GM12878 (cell line): ENCODE data around the gene TRIM46. TPM values are rescaled to one million over a fixed set of nuclear protein-coding genes. Genes with fewer than 3 reads are reported as not detected.
"Not testable (repeated sequence)": the region's sequence is repeated elsewhere in the genome, so short reads cannot be mapped to it uniquely, and the experiment has no call there.

ENCODE experiments used
- ATAC-seq: fragments of 200-7000 bp; cut with Tn5 transposase; 3 replicates; pipeline ENCODE4 v1.9.1; 2020; ENCODE audit warnings: mild to moderate bottlenecking, moderate library complexity
- BruUV-seq: library from RNA; stranded (reverse); fragments of 400-500 nt; replicated peaks from 2 replicates; lab custom pipeline; 2021; lab: Mats Ljungman, UMichigan
- CTCF ChIA-PET: fragments of 300-600 bp; sonication (Branson Sonifier 250); formaldehyde crosslinking; extraction: SDS; loops from one replicate; lab custom pipeline; 2021; ENCODE audit warnings: inconsistent platforms; lab: Yijun Ruan, JAX
- POLR2A ChIA-PET: fragments of 350-600 bp; formaldehyde crosslinking; extraction: SDS; loops from one replicate; lab custom pipeline; 2021; ENCODE audit warnings: inconsistent platforms; lab: Charles Lee
- RAD21 ChIA-PET: fragments of 300-600 bp; sonication (Branson Sonifier 250); formaldehyde crosslinking; loops from one replicate; lab custom pipeline; 2023; ENCODE audit warnings: antibody characterized with exemption; ENCODE audit not compliant: unreplicated experiment; lab: Charles Lee
- SMC1A ChIA-PET: fragments of 300-600 bp; sonication (Branson Sonifier 250); formaldehyde crosslinking; loops from one replicate; lab custom pipeline; 2023; ENCODE audit not compliant: unreplicated experiment, uncharacterized antibody; lab: Charles Lee
- DNase-seq: peaks from one replicate; pipeline ENCODE4 v3.0.0-alpha.2; 2011; ENCODE audit warnings: low read depth, low spot score
- FAIRE-seq: peaks from 3 replicates; lab custom pipeline; 2011; peaks lifted over from hg19 to GRCh38; lab: Jason Lieb, UNC
- H2AFZ ChIP-seq: 2 replicates; pipeline ENCODE4 v1.6.0; 2011; ENCODE audit warnings: low read depth, low read length, control low read depth; ENCODE audit not compliant: control insufficient read depth
- H3K27ac ChIP-seq: 2 replicates; pipeline ENCODE4 v1.5.1; 2011; ENCODE audit warnings: control low read depth; ENCODE audit not compliant: control insufficient read depth, insufficient read depth
- H3K27me3 ChIP-seq, 2 experiments: replicated peaks in 1 of 2; 2 replicates each; pipeline versions ENCODE4 v1.6.0 to v1.6.1; 2011; ENCODE audit warnings: low read length in 1 of 2; ENCODE audit not compliant: control insufficient read depth in 2 of 2, insufficient read depth in 2 of 2
- H3K36me3 ChIP-seq, 2 experiments: 2 replicates each; pipeline ENCODE4 v1.5.1; 2011; ENCODE audit warnings: low read length in 1 of 2; ENCODE audit not compliant: control insufficient read depth in 2 of 2, insufficient read depth in 2 of 2
- H3K4me1 ChIP-seq: 2 replicates; pipeline ENCODE4 v1.6.1; 2011; ENCODE audit warnings: mild to moderate bottlenecking, low read length, moderate library complexity, mixed read lengths; ENCODE audit not compliant: control insufficient read depth, insufficient read depth
- H3K4me2 ChIP-seq: 2 replicates; pipeline ENCODE4 v1.6.0; 2011; ENCODE audit warnings: control low read depth; ENCODE audit not compliant: control insufficient read depth, insufficient read depth
- H3K4me3 ChIP-seq: fragments of 200-600 bp; sonication (generic); 2 replicates; pipeline ENCODE4 v1.5.1; 2016
- H3K79me2 ChIP-seq: 2 replicates; pipeline ENCODE4 v1.6.0; 2011; ENCODE audit warnings: low read length; ENCODE audit not compliant: control insufficient read depth, insufficient read depth
- H3K9ac ChIP-seq: 2 replicates; pipeline ENCODE4 v1.8.0; 2011; ENCODE audit warnings: low read length, control low read depth, mixed read lengths; ENCODE audit not compliant: control insufficient read depth, insufficient read depth
- H3K9me3 ChIP-seq: replicated peaks from 3 replicates; pipeline ENCODE4 v1.5.1; 2011; ENCODE audit warnings: mild to moderate bottlenecking, low read length; ENCODE audit not compliant: control insufficient read depth, insufficient read depth
- H4K20me1 ChIP-seq: 2 replicates; pipeline ENCODE4 v1.6.0; 2011; ENCODE audit not compliant: control insufficient read depth, insufficient read depth
- FOXM1 ChIP-seq: IDR thresholded peaks from 2 replicates; pipeline ENCODE4 v1.6.1; 2012; ENCODE audit warnings: low read depth, mild to moderate bottlenecking, inconsistent platforms, low read length, moderate library complexity
- SPI1 ChIP-seq: IDR thresholded peaks from 2 replicates; pipeline ENCODE4 v1.6.1; 2011; ENCODE audit warnings: low read depth, mild to moderate bottlenecking, low read length, moderate library complexity, borderline replicate concordance; ENCODE audit not compliant: insufficient read depth
- WGBS: methylation state at CpG from one replicate; pipeline ENCODE4 v1.1.6; 2016; ENCODE audit warnings: low lambda C conversion rate; ENCODE audit not compliant: insufficient replicate concordance, insufficient coverage; ENCODE audit errors: missing lambda C conversion rate; 5-methylcytosine and 5-hydroxymethylcytosine counted together
- in situ Hi-C: fragments of 300-500 bp; cut with MboI; formaldehyde crosslinking; loops from 9 replicates; pipeline ENCODE4 v1.14.3; 2018; ENCODE audit warnings: mixed read lengths
- intact Hi-C: fragments of 100-400 bp; cut with micrococcal nuclease; formaldehyde crosslinking; loops from one replicate; pipeline ENCODE4 v1.14.2; 2022; ENCODE audit not compliant: unreplicated experiment
- polyA plus RNA-seq, 11 experiments: library from polyadenylated mRNA; depleted of rRNA in 4 of 11; unstranded in 6 of 11; stranded (reverse) in 5 of 11; fragments of >200 nt; fragmentation: Nextera tagmentation in 4 of 11; fragmentation: Illumina TruSeq in 1 of 11; extraction: Ambion mirVana in 4 of 11; extraction: Trizol in 1 of 11; gene quantifications; 1 replicate in 1 of 11; 2 replicates in 10 of 11; pipeline versions ENCODE4 v1.2.1 to v1.2.3, GENCODE V29; 2011 to 2016; ENCODE audit warnings: inconsistent platforms in 2 of 11, missing spikeins in 2 of 11, low read depth in 1 of 11
- total RNA-seq, 4 experiments: library from RNA; depleted of rRNA in 3 of 4; stranded (reverse); fragments of >200 nt in 3 of 4; fragmentation: Illumina TruSeq in 1 of 4; extraction: Trizol in 1 of 4; gene quantifications; 2 replicates each; pipeline versions ENCODE4 v1.2.1 to v1.2.3, GENCODE V29; 2013 to 2021

TRIM46 gene
- total and polyA plus RNA-seq, 10 of the 15 experiments (the other 5 are each of a cell fraction or from before 2014, with no cell fraction given) = 0.08 to 3.1 (median 0.97) TPM

DNA sequence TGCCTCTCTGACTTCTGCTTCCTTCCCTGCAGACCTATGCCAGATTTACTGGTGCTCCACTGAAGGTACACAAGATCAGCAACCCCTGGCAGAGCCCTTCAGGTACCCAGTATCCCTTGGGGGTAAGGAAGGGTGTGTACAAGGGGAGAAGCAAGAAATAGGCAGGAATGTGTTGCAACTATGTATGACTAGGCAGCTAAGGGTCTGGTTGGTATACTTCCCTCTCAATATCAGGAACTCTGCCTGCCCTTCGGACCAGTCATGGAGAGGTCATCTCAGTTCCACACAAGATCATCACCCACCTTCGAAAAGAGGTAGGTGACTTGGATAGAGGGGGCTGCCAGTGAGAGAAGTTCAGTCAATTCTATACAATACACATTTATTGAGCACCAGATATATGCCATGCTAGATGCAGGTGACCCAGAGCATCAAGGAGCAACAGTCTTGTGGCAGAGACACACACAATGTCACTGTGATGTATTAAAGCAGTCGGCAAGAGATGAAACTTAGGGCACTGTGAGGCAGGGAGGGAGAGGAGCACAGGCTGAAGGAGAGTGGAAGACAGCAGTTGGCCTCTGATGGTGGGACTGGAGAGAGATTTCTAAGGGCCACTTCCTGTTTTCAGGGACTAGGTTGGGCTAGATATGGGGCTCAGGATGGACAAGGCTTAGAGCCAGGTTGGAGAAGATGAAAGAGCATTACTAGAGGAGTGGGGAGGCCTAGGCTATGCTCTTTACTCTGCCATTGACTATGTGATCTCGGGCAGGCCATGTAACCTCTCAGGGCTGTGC lies 36.9 kb downstream of the TRIM46 start:
- TF ChIP-seq FOXM1 (no peak), SPI1 (peak; percentile 50; the same call in 1 of the 2 replicates)
- ChIA-PET CTCF (interaction anchor here (1.2 to 5.7 kb wide), 5 partner anchors 15 to 38 kb away, joined by 3 to 154 read pairs (median 8); partner anchors contain the start of gene KRTCAP2), POLR2A (interaction anchor here (5.1 kb wide), 1 partner anchor 15 kb away, joined by 84 read pairs; no protein-coding TSS in a partner anchor), RAD21 (interaction anchor here (4.0 kb wide), 1 partner anchor 15 kb away, joined by 85 read pairs; no protein-coding TSS in a partner anchor), SMC1A (interaction anchor here (1.0 to 4.0 kb wide), 2 partner anchors 15 to 38 kb away, joined by 3 to 89 read pairs; partner anchors contain the start of gene KRTCAP2)
- Histone ChIP-seq H3K4me1 (peaks cover 19% of the 10 kb centered on the region), H3K27me3 (no peaks in the 10 kb centered on the region), H3K4me2 (peak overlapping the region; percentile 99), H2AFZ (no peak overlapping the region), H3K4me3 (no peak overlapping the region), H3K9ac (no peak overlapping the region), H3K79me2 (peaks cover 10% of the 10 kb centered on the region), H3K27ac (no peak overlapping the region), H3K9me3 (no peaks in the 10 kb centered on the region), H3K36me3 (no peaks in the 10 kb centered on the region; a peak in 2 of 4 replicates), H4K20me1 (no peaks in the 10 kb centered on the region)
- intact Hi-C loops (no loop called here), in situ Hi-C loops (no loop called here)
- FAIRE-seq (no peak), DNase-seq (no peak), ATAC-seq (no peak)
- 91% methylated on average over 4 of the region's 4 CpGs for WGBS
- no TSS peak for BruUV-seq

DNA sequence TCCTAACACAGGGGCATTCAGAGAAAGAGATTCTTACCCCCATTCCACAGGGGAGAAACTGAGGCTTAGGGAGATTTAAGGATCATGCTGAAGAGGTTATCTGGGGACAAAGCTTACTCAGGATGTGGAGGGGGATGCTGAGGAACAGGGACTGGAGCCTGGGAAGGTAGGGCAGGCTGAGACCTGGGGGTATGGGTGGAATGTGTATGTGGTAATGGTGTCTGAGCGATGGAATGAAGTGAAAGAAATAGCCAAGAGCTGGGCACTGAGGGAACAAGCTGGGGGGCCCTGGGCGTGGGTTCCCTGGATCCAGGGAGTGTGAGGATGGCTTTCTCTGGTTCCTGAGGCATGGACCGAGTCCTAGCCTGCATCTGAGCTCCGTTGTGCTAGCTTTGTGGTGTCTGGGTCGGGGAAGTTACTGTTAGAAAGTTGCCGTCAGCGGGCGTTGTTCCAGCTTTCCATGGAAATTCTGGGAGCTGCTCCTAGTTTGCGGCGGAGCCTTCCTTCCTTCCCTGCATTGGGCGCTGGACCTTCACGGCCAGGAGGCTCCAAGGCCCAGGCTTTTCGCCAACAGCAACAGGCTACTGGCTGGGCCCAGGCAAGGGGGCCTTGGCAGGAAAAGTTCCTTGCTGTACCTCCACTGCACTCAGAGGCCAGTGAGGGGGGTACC lies 37.9 kb downstream of the TRIM46 start:
- H3K9ac ChIP-seq, H3K4me2 ChIP-seq, intact Hi-C loops, BruUV-seq, H3K9me3 ChIP-seq, POLR2A ChIA-PET, DNase-seq, RAD21 ChIA-PET, ATAC-seq, H3K36me3 ChIP-seq, H2AFZ ChIP-seq, H4K20me1 ChIP-seq, in situ Hi-C loops, SMC1A ChIA-PET, FAIRE-seq, H3K79me2 ChIP-seq, H3K4me3 ChIP-seq, H3K27ac ChIP-seq, H3K27me3 ChIP-seq: not testable (repeated sequence)
- WGBS = 91% methylated on average over 13 of the region's 13 CpGs
- CTCF ChIA-PET = interaction anchor here (1.4 kb wide), 1 partner anchor 14 kb away, joined by 5 read pairs; no protein-coding TSS in a partner anchor
- peaks cover 19% of the 10 kb centered on the region for H3K4me1 ChIP-seq

DNA sequence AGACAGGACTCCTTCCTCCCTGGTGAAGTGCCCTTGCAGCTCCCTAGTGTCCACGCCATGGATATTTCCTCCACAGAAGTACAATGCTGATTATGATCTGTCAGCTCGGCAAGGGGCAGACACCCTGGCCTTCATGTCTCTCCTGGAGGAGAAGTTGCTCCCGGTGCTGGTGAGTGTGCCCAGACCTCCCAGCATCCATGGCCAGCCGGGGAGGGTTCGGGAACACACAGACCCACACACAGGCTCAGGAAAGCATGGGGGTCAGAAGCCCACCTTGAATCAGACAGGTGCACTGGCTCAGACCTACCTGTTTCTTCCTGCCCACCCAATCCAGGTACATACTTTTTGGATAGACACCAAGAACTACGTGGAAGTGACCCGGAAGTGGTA lies 38.4 kb downstream of the TRIM46 start:
- SMC1A ChIA-PET, FAIRE-seq, BruUV-seq, ATAC-seq, in situ Hi-C loops, H3K9ac ChIP-seq, H3K9me3 ChIP-seq, RAD21 ChIA-PET, H3K4me3 ChIP-seq, DNase-seq, intact Hi-C loops, H3K36me3 ChIP-seq, H3K27ac ChIP-seq, H3K79me2 ChIP-seq, H4K20me1 ChIP-seq, H3K4me2 ChIP-seq, H2AFZ ChIP-seq, POLR2A ChIA-PET, H3K27me3 ChIP-seq: not testable (repeated sequence)
- WGBS = 71% methylated on average over 7 of the region's 7 CpGs
- CTCF ChIA-PET = interaction anchor here (1.4 kb wide), 1 partner anchor 13 kb away, joined by 5 read pairs; no protein-coding TSS in a partner anchor
- H3K4me1 ChIP-seq = peaks cover 17% of the 10 kb centered on the region
